Astrocyte (in vitro differentiated cells and primary cell): Measurements from ENCODE around the gene AATK. TPM values are rescaled to one million over a fixed set of nuclear protein-coding genes. Genes with fewer than 3 reads are reported as not detected.

Source experiments
- DNase-seq: peaks from one replicate; pipeline ENCODE4 v3.0.0-alpha.2; 2010; ENCODE audit warnings: low read depth
- FAIRE-seq: peaks from 2 replicates; lab custom pipeline; 2011; peaks lifted over from hg19 to GRCh38; lab: Jason Lieb, UNC
- H2AFZ ChIP-seq: 2 replicates; pipeline ENCODE4 v1.6.0; 2012; ENCODE audit warnings: low read depth, low read length, inconsistent platforms
- H3K27ac ChIP-seq: 2 replicates; pipeline ENCODE4 v1.5.1; 2011; ENCODE audit warnings: low read depth, low read length, inconsistent platforms
- H3K27me3 ChIP-seq: 2 replicates; pipeline ENCODE4 v1.6.0; 2011; ENCODE audit warnings: low read length, inconsistent platforms; ENCODE audit not compliant: insufficient read depth
- H3K36me3 ChIP-seq: 2 replicates; pipeline ENCODE4 v1.5.1; 2011; ENCODE audit warnings: low read length, inconsistent platforms; ENCODE audit not compliant: insufficient read depth
- H3K4me1 ChIP-seq: 2 replicates; pipeline ENCODE4 v1.5.1; 2011; ENCODE audit warnings: low read length, inconsistent platforms; ENCODE audit not compliant: insufficient read depth
- H3K4me2 ChIP-seq: 2 replicates; pipeline ENCODE4 v1.6.0; 2012; ENCODE audit warnings: low read length, inconsistent platforms
- H3K4me3 ChIP-seq: 2 replicates; pipeline ENCODE4 v1.5.1; 2011; ENCODE audit warnings: low read depth, mild to moderate bottlenecking, low read length, inconsistent platforms; ENCODE audit not compliant: insufficient read depth
- H3K79me2 ChIP-seq: 2 replicates; pipeline ENCODE4 v1.6.0; 2012; ENCODE audit warnings: mild to moderate bottlenecking, low read length, inconsistent platforms; ENCODE audit not compliant: insufficient read depth
- H3K9ac ChIP-seq: 2 replicates; pipeline ENCODE4 v1.6.0; 2012; ENCODE audit warnings: mild to moderate bottlenecking, low read length, inconsistent platforms
- H3K9me3 ChIP-seq: 2 replicates; pipeline ENCODE4 v1.5.1; 2012; ENCODE audit warnings: low read depth, mild to moderate bottlenecking, low read length, inconsistent platforms; ENCODE audit not compliant: insufficient read depth
- H4K20me1 ChIP-seq: 2 replicates; pipeline ENCODE4 v1.6.0; 2012; ENCODE audit warnings: low read length, inconsistent platforms; ENCODE audit not compliant: insufficient read depth
- H3K27ac Mint-ChIP-seq: one replicate; pipeline ENCODE4 v1.8.0; 2021; ENCODE audit warnings: mild to moderate bottlenecking, mixed read lengths; ENCODE audit not compliant: unreplicated experiment
- H3K27me3 Mint-ChIP-seq: one replicate; pipeline ENCODE4 v1.8.0; 2021; ENCODE audit warnings: low read depth, mixed read lengths; ENCODE audit not compliant: unreplicated experiment
- H3K36me3 Mint-ChIP-seq: one replicate; pipeline ENCODE4 v1.8.0; 2021; ENCODE audit warnings: low read depth, mixed read lengths; ENCODE audit not compliant: unreplicated experiment
- H3K4me1 Mint-ChIP-seq: one replicate; pipeline ENCODE4 v1.8.0; 2021; ENCODE audit warnings: low read depth, mixed read lengths; ENCODE audit not compliant: unreplicated experiment
- H3K4me3 Mint-ChIP-seq: one replicate; pipeline ENCODE4 v1.8.0; 2021; ENCODE audit warnings: mild to moderate bottlenecking, moderate library complexity, mixed read lengths; ENCODE audit not compliant: unreplicated experiment
- H3K9me3 Mint-ChIP-seq: one replicate; pipeline ENCODE4 v1.8.0; 2021; ENCODE audit warnings: mild to moderate bottlenecking, mixed read lengths; ENCODE audit not compliant: unreplicated experiment
- CTCF ChIP-seq: IDR thresholded peaks from 2 replicates; pipeline ENCODE4 v1.5.1; 2011; ENCODE audit warnings: low read depth, mild to moderate bottlenecking, inconsistent platforms, low read length, moderate library complexity; ENCODE audit not compliant: insufficient read depth
- EZH2 ChIP-seq: IDR thresholded peaks from 2 replicates; pipeline ENCODE4 v1.6.1; 2012; ENCODE audit warnings: mild to moderate bottlenecking, low read length, inconsistent platforms; ENCODE audit not compliant: insufficient read depth
- total RNA-seq: library from RNA; stranded (reverse); gene quantifications from 2 replicates; pipeline ENCODE4 v1.2.1, GENCODE V29; 2021

AATK gene
- total RNA-seq, 1 donor from 2014 or later = 0.54 TPM

GRCh38 chr17:81127526-81128177 lies 38.4 kb downstream of the AATK start:
- Histone ChIP-seq H3K4me2 (no peak overlapping the region), H3K4me1 (no peaks in the 10 kb centered on the region), H4K20me1 (no peaks in the 10 kb centered on the region), H3K9me3 (no peaks in the 10 kb centered on the region), H3K79me2 (no peaks in the 10 kb centered on the region), H2AFZ (no peak overlapping the region), H3K4me3 (no peak overlapping the region), H3K36me3 (no peaks in the 10 kb centered on the region), H3K9ac (no peak overlapping the region), H3K27ac (no peak overlapping the region), H3K27me3 (peaks cover 2% of the 10 kb centered on the region)
- no peaks in the 10 kb centered on the region for H3K4me1 Mint-ChIP-seq
- no peaks in the 10 kb centered on the region for H3K36me3 Mint-ChIP-seq
- H3K4me3 Mint-ChIP-seq = no peak overlapping the region
- no peak for TF ChIP-seq EZH2
- TF ChIP-seq CTCF = no peak
- no peak for DNase-seq
- H3K27ac Mint-ChIP-seq = no peak overlapping the region
- H3K9me3 Mint-ChIP-seq = no peaks in the 10 kb centered on the region
- no peak for FAIRE-seq
- peaks cover 3% of the 10 kb centered on the region for H3K27me3 Mint-ChIP-seq

- no peak overlapping the region for H3K4me3 ChIP-seq
- TF ChIP-seq CTCF = no peak
- no peak for TF ChIP-seq EZH2
Observed at GRCh38 chr17:81127133-81127455, 38.9 kb downstream of the AATK start.

More at GRCh38 chr17:81127133-81127455, 38.9 kb downstream of the AATK start:
- peaks cover 3% of the 10 kb centered on the region for H3K27me3 ChIP-seq
- no peaks in the 10 kb centered on the region for H3K36me3 ChIP-seq
- H3K9ac ChIP-seq = no peak overlapping the region
- H4K20me1 ChIP-seq = no peaks in the 10 kb centered on the region
- no peak overlapping the region for H2AFZ ChIP-seq
- H3K4me2 ChIP-seq = no peak overlapping the region
- no peaks in the 10 kb centered on the region for H3K4me1 ChIP-seq
- Mint-ChIP-seq H3K9me3 (no peaks in the 10 kb centered on the region), H3K27ac (no peak overlapping the region), H3K4me1 (no peaks in the 10 kb centered on the region), H3K4me3 (no peak overlapping the region), H3K36me3 (no peaks in the 10 kb centered on the region), H3K27me3 (peaks cover 3% of the 10 kb centered on the region)
- no peak for DNase-seq
- no peaks in the 10 kb centered on the region for H3K79me2 ChIP-seq
- no peak overlapping the region for H3K27ac ChIP-seq
- no peaks in the 10 kb centered on the region for H3K9me3 ChIP-seq
- no peak for FAIRE-seq
